ENCODE data around the gene PRKG1.

The PRKG1 gene

DNA sequence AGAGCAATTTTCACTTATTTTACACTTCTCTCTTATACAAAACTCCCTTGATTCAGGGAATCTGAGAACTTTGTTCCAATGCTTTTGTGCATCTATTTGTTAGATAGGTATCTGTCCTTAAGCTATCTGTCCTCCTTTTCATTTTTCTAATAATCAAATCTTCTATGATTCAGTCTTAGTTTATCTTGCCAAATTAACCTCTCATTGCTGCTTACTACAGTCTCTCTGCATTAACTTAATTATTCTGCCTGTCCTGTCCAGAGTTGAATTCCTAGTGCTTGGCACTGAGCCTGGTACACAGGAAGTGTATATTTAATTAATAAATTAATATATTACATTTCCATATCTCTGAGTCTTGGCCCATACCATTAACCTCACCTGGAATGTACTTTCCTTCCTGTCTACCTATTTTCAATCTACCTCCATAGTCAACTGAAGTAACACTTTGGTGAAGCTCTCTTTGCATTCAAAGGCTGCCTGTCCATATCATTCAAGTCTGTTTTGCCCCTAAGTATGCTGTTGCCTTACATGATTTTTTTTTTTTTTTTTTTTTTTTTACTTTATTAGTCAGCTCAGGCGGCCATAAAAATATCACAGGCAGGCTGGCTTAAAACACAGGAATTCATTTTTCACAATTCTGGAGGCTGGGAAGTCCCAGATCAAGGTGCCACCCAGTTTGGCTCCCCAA lies 691.1 kb downstream of the PRKG1 start:
- no peak overlapping the region for H3K4me3 ChIP-seq (ENCODE audit: low read depth in 1 of 2, low read length in 2 of 2)
- no peak overlapping the region for H3K4me2 ChIP-seq (ENCODE audit: insufficient read depth, low read length)
- no peaks in the 10 kb centered on the region for H3K36me3 ChIP-seq (ENCODE audit: insufficient read depth, low read length)
- no peaks in the 10 kb centered on the region for H4K20me1 ChIP-seq (ENCODE audit: insufficient read depth, low read length)
- no peaks in the 10 kb centered on the region for H3K27me3 ChIP-seq (ENCODE audit: insufficient read depth, low read length, poor library complexity)
- H3K9me3 ChIP-seq (ENCODE audit: insufficient read depth, low read length, severe bottlenecking) = no peaks in the 10 kb centered on the region
- H3K79me2 ChIP-seq (ENCODE audit: insufficient read depth, low read length) = no peaks in the 10 kb centered on the region
- no peaks in the 10 kb centered on the region for H3K4me1 ChIP-seq (ENCODE audit: insufficient read depth, low read length)
- H2AFZ ChIP-seq (ENCODE audit: low read depth, low read length) = no peak overlapping the region
- H3K9ac ChIP-seq (ENCODE audit: low read depth, low read length) = no peak overlapping the region
- H3K27ac ChIP-seq (ENCODE audit: low read length) = no peak overlapping the region
- no peak for DNase-seq
- TF ChIP-seq EZH2 (IDR thresholded peaks at IDR 0.05; ENCODE audit: borderline replicate concordance, low read depth, low read length, severe bottlenecking) = no peak
- TF ChIP-seq, protein P1, sequence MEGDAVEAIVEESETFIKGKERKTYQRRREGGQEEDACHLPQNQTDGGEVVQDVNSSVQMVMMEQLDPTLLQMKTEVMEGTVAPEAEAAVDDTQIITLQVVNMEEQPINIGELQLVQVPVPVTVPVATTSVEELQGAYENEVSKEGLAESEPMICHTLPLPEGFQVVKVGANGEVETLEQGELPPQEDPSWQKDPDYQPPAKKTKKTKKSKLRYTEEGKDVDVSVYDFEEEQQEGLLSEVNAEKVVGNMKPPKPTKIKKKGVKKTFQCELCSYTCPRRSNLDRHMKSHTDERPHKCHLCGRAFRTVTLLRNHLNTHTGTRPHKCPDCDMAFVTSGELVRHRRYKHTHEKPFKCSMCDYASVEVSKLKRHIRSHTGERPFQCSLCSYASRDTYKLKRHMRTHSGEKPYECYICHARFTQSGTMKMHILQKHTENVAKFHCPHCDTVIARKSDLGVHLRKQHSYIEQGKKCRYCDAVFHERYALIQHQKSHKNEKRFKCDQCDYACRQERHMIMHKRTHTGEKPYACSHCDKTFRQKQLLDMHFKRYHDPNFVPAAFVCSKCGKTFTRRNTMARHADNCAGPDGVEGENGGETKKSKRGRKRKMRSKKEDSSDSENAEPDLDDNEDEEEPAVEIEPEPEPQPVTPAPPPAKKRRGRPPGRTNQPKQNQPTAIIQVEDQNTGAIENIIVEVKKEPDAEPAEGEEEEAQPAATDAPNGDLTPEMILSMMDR (IDR thresholded peaks at IDR 0.05; ENCODE audit: borderline replicate concordance, extremely low read depth, low read length, poor library complexity, severe bottlenecking) = no peak
- ATAC-seq (ENCODE audit: insufficient read depth, low read depth) = no peak

DNA sequence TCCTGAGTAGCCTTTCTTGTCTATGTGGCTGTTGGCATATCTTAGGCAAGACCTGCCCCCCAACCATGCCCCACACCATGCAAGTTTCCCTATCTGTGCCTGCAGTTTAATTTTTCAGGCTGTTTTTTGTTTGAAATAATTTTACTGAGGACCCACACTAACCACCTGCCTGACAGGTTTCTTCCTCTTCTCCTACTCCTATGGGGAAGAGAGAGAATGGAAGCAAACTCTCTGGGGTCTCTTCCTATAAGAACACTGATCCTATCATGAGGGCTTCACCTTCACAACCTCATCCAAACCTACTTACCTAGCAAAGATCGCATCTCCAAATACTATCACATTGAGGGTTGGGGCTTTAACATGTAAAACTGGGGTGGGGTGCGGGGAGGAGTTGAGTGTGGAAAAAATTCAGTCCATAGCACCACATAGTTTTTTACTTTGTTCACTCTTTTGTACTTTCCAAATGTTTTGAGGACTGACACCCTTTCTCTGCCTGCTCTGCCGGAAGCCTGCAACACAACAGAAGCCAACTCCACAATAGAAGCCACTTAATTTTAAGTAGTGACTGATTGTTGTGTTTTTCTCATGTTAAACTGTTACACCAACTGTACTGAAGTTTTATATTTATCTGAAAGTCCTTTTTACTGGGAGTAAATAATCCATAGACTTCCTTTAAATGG lies 692.3 kb downstream of the PRKG1 start:
- H3K9me3 ChIP-seq (ENCODE audit: insufficient read depth, low read length, severe bottlenecking) = no peaks in the 10 kb centered on the region
- no peaks in the 10 kb centered on the region for H3K79me2 ChIP-seq (ENCODE audit: insufficient read depth, low read length)
- no peaks in the 10 kb centered on the region for H3K4me1 ChIP-seq (ENCODE audit: insufficient read depth, low read length)
- no peak overlapping the region for H3K4me2 ChIP-seq (ENCODE audit: insufficient read depth, low read length)
- H3K9ac ChIP-seq (ENCODE audit: low read depth, low read length) = no peak overlapping the region
- no peaks in the 10 kb centered on the region for H4K20me1 ChIP-seq (ENCODE audit: insufficient read depth, low read length)
- no peaks in the 10 kb centered on the region for H3K36me3 ChIP-seq (ENCODE audit: insufficient read depth, low read length)
- no peak for TF ChIP-seq EZH2 (IDR thresholded peaks at IDR 0.05; ENCODE audit: borderline replicate concordance, low read depth, low read length, severe bottlenecking)
- TF ChIP-seq, protein P1 (IDR thresholded peaks at IDR 0.05; ENCODE audit: borderline replicate concordance, extremely low read depth, low read length, poor library complexity, severe bottlenecking) = no peak
- no peak for DNase-seq
- no peaks in the 10 kb centered on the region for H3K27me3 ChIP-seq (ENCODE audit: insufficient read depth, low read length, poor library complexity)
- H3K4me3 ChIP-seq (ENCODE audit: low read depth in 1 of 2, low read length in 2 of 2) = no peak overlapping the region
- H2AFZ ChIP-seq (ENCODE audit: low read depth, low read length) = no peak overlapping the region
- no peak for ATAC-seq (ENCODE audit: insufficient read depth, low read depth)
- no peak overlapping the region for H3K27ac ChIP-seq (ENCODE audit: low read length)

DNA sequence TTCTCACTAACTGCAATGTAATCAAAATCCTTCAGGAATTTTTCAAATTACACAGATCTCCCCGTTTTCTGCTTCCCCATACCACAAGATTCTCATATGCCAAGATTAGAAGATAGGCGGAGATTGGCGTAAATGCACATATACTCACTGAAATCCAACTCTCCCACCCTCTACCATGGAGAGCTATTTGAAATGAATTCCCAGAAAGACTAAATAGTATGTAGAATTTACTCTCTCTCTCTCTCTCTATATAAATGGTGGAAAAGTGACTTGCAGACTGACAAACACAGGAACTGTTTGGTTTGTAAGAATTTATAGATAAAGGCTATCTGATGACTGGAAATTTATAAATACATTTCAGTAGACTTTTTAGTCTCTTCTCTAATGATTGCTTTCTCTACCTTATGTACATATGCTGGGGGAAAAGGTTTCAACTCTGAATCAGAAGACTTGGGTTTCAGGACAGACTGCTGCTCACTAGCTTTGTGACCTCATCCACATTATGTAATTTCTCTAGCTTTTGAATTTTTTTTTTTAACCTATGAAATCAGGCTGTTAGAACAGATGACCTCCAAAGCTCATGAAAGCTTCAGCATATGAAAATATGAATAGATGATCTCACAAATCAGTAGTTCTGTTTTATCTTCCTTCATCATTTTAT lies 692.9 kb downstream of the PRKG1 start:
- no peak overlapping the region for H3K4me3 ChIP-seq (ENCODE audit: low read depth in 1 of 2, low read length in 2 of 2)
- H3K9me3 ChIP-seq (ENCODE audit: insufficient read depth, low read length, severe bottlenecking) = no peaks in the 10 kb centered on the region
- no peaks in the 10 kb centered on the region for H3K4me1 ChIP-seq (ENCODE audit: insufficient read depth, low read length)
- DNase-seq (no peak), ATAC-seq (ENCODE audit: insufficient read depth, low read depth) (no peak)
- no peaks in the 10 kb centered on the region for H3K36me3 ChIP-seq (ENCODE audit: insufficient read depth, low read length)
- no peak overlapping the region for H2AFZ ChIP-seq (ENCODE audit: low read depth, low read length)
- no peak overlapping the region for H3K9ac ChIP-seq (ENCODE audit: low read depth, low read length)
- no peaks in the 10 kb centered on the region for H4K20me1 ChIP-seq (ENCODE audit: insufficient read depth, low read length)
- H3K27me3 ChIP-seq (ENCODE audit: insufficient read depth, low read length, poor library complexity) = no peaks in the 10 kb centered on the region
- no peaks in the 10 kb centered on the region for H3K79me2 ChIP-seq (ENCODE audit: insufficient read depth, low read length)
- H3K27ac ChIP-seq (ENCODE audit: low read length) = no peak overlapping the region
- H3K4me2 ChIP-seq (ENCODE audit: insufficient read depth, low read length) = no peak overlapping the region
- no peak for TF ChIP-seq EZH2 (IDR thresholded peaks at IDR 0.05; ENCODE audit: borderline replicate concordance, low read depth, low read length, severe bottlenecking)
- TF ChIP-seq, protein P1 (IDR thresholded peaks at IDR 0.05; ENCODE audit: borderline replicate concordance, extremely low read depth, low read length, poor library complexity, severe bottlenecking) = no peak
